GM18502 (cell line): ENCODE measurements around the gene FKBP1C.

Source experiments
- ATAC-seq: cut with Tn5 transposase; IDR thresholded peaks from one replicate; pipeline ENCODE4 v1.9.1; 2021; ENCODE audit warnings: mild to moderate bottlenecking; ENCODE audit not compliant: unreplicated experiment, poor library complexity

FKBP1C gene

GRCh38 chr6:63259153-63259552, 47.9 kb downstream of the FKBP1C start:
- ATAC-seq: no peak

- ATAC-seq: no peak
These were observed 50.6 kb downstream of the FKBP1C start for GRCh38 chr6:63261820-63262219.
